ENCODE measurements around the gene JAK3.

The JAK3 gene

DNA sequence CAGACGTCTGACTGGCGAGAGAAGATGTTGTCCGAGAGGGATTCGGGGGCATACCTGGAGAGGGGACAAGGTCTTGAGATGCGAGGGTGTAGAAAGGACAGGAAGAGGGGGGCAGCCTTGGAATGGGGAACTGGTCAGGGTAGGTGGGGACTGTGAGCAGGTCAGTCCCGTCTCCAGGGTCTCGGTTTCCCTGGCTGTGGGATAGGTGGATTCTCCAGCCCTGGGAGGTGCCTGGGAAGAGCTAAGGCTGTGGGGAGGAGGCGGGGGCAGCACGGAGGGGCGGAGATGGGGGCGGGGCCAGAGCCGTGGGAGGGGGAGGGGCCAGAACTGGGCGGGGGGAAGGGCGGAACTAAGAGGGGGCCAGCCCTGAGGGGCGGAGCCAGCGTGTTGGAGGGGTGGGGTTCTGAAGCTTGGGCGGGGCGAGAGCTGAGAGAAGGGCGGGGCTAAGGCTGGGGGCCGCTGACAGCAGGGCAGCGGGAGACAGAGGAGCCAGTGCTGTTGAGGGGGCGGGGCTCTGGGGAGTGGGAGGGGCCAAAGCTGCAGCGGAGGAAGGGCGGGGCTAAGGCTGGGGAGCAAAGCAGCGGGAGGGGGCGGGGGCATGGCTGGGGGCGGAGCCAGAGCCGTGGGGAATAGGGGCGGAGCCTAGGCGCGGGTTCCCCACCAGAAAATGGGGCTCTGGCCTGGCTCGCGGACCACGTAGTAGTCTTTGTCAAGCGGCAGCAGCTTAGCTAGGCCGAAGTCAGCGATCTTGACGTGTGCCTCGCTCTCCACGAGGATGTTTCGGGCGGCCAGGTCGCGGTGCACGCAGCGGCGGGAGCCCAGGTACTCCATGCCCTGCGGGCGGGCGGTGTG, 17.0 kb downstream of the JAK3 start:
- peak; percentile 95 for DNase-seq (ENCODE audit: low read depth in 1 of 2, low spot score in 1 of 2)
- TF ChIP-seq JUND (IDR thresholded peaks at IDR 0.05; ENCODE audit: low read depth) = no peak
- in situ Hi-C loops (cut with HindIII; ENCODE audit: low pct_unique_long_range_greater_than_20kb, low sequenced_read_pairs) = no loop called here

DNA sequence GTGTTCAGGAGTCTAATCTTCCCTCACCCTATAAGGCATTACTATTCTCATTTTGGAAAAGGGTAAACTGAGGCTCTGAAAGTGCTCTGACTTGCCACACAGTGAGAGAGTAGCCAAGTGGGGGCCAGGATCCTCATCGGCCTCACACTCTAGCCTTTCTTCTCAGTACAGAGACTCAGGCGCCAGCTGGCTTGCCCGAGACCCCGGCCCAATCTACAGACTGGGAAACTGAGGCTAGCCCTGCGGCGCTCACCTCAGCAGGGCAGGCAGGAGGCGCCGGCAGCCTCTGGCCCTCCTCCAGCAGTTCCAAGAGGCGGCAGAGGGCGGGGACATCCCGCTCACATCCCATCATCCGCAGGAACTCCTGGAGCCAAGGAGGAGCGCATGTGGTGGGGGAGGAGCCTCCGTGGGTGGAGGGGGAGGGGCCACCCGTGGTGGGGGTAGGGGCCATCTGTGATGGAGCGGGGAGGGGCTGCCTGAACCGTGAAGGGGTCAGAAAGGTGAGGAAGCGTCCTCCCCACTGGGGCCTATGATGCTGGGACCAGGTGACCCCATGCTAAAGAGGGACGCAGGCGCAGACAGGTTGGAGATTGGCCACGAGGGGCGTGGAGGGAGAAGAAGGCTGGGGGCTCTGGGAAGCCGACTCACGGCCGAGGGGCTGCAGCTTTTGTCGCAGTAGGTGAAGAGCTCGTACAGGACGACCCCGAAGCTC, 17.8 kb downstream of the JAK3 start:
- peak; percentile 77 to 90 for DNase-seq (ENCODE audit: low read depth in 1 of 2, low spot score in 1 of 2)
- in situ Hi-C loops (cut with HindIII; ENCODE audit: low pct_unique_long_range_greater_than_20kb, low sequenced_read_pairs) = no loop called here
- TF ChIP-seq JUND (IDR thresholded peaks at IDR 0.05; ENCODE audit: low read depth) = no peak

DNA sequence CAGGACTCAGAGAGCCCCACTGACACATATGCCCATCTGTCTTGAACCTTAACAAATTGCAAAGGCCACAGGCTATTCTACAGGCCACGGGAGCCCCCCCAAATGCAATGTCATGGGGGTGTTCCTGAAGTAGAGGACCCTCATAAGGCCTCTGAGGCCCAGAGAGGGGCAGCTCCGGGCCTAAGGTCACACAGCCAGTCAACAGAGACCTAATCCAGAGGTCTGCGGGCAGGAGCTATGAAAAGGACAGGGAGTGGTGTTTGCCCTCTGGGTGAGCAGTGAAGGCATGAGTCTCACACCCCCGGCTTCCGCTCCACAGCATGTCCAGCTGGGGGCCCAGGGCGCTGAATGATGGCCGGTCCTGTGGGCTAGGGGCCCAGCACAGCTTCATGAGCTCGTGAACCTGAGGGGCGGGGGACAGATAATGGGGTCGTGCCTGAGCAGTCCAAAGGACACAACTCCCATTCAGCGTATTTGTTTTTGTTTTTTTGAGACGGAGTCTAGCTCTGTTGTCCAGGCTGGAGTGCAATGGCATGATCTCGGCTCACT, 21.2 kb downstream of the JAK3 start:
- no peak for DNase-seq (ENCODE audit: low read depth in 1 of 2, low spot score in 1 of 2)
- TF ChIP-seq JUND (IDR thresholded peaks at IDR 0.05; ENCODE audit: low read depth) = no peak
- in situ Hi-C loops (cut with HindIII; ENCODE audit: low pct_unique_long_range_greater_than_20kb, low sequenced_read_pairs) = no loop called here

DNA sequence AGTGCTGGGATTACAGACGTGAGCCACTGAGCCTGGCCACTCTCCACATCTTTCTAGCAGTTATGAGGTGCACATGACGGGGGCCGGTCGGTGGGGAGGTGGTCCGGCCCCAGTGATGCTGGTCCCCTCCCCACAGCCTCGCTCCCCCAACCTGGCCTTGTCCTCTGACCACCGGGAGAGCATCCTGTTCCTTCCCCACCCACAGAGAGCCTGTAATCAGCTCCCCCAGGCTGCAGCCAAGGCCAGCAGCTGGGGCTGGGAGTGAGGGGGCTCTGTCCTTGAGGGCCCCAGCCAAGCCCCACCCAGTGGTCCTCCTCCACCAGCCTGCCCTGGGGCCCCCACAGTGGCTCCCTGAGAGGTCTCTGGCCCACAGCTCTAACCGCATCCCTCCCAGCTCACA, 23.4 kb downstream of the JAK3 start:
- TF ChIP-seq JUND (IDR thresholded peaks at IDR 0.05; ENCODE audit: low read depth) = no peak
- in situ Hi-C loops (cut with HindIII; ENCODE audit: low pct_unique_long_range_greater_than_20kb, low sequenced_read_pairs) = no loop called here
- DNase-seq (ENCODE audit: low read depth in 1 of 2, low spot score in 1 of 2) = no peak

DNA sequence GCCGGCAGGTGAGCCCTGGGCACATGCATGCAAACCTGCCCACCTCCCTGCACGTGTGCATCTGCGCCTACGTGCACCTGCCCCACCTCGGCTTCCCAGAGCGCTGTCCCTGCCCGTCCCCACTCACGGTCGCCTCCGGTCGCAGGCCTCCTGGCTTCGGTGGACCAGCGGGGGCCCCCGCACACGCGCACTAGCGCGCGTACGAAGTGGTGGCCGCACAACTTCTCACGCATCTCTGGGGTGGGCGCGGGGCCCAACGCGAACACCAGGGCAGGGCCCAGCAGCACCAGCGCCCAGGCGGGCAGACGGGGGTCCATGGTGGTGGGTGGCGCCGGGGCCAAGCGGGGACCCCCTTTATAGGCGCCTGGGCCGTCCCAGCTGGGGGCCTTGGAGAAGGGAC, 26.6 kb downstream of the JAK3 start, which contains the start of gene INSL3:
Gene INSL3 (minus strand): TSS at position 330 of the 400 bp plus-strand sequence. CDS start 13 bp downstream, at position 317.
- DNase-seq (ENCODE audit: low read depth in 1 of 2, low spot score in 1 of 2) = no peak
- no peak for TF ChIP-seq JUND (IDR thresholded peaks at IDR 0.05; ENCODE audit: low read depth)
- in situ Hi-C loops (cut with HindIII; ENCODE audit: low pct_unique_long_range_greater_than_20kb, low sequenced_read_pairs) = no loop called here

DNA sequence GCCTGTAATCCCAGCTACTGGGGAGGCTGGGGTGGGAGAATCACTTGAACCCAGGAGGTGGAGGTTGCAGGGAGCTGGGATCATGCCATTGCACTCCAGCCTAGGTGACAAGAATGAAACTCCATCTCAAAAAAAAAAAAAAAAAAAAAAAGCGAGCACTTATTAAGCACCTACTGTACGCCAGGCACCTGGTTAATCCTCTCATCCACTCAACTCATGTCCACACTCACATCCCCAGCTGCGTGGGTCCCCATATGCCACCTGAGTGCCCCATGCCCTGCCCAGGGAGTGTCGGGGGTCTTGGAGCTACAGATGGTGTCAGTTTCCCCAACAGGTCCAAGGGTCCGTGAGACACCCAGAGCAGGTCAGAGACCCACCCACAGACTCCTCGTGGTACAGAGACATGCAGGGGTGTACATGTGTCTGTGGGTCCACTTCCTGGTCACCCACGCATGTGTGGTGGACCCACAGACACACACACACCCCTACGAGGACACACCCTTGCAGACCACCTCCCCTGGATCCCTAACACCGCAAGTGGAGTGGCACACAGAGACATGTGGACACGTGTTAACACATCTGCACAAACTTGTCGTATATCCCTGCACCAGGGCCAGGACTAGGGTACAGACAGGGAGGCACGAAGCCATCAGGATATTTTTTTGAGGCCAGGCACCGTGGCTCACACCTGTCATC, 30.0 kb downstream of the JAK3 start:
- DNase-seq (ENCODE audit: low read depth in 1 of 2, low spot score in 1 of 2) = no peak
- no peak for TF ChIP-seq JUND (IDR thresholded peaks at IDR 0.05; ENCODE audit: low read depth)
- in situ Hi-C loops (cut with HindIII; ENCODE audit: low pct_unique_long_range_greater_than_20kb, low sequenced_read_pairs) = no loop called here

DNA sequence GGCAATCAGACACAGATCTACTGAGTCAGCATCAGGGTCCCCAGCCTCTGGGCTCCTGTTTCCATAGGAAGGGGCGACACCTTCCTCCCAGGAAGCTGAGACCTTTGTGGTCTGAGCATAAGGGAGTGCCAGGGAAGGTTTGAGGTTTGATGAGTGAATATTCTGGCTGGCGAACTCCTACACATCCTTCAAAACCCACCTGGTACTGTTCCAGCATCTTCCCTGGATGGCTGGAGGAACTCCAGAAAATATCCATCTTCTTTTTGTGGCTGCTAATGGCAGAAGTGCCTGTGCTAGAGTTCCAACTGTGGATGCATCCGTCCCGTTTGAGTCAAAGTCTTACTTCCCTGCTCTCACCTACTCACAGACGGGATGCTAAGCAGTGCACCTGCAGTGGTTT, 35.7 kb downstream of the JAK3 start:
- in situ Hi-C loops (cut with HindIII; ENCODE audit: low pct_unique_long_range_greater_than_20kb, low sequenced_read_pairs) = no loop called here
- TF ChIP-seq JUND (IDR thresholded peaks at IDR 0.05; ENCODE audit: low read depth) = no peak

DNA sequence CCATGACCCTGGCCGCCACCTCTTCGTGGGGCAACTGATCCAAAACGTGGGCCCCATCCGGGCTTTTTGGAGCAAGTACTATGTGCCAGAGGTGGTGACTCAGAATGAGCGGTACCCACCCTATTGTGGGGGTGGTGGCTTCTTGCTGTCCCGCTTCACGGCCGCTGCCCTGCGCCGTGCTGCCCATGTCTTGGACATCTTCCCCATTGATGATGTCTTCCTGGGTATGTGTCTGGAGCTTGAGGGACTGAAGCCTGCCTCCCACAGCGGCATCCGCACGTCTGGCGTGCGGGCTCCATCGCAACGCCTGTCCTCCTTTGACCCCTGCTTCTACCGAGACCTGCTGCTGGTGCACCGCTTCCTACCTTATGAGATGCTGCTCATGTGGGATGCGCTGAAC, 36.1 kb downstream of the JAK3 start:
- in situ Hi-C loops (cut with HindIII; ENCODE audit: low pct_unique_long_range_greater_than_20kb, low sequenced_read_pairs) = no loop called here
- no peak for TF ChIP-seq JUND (IDR thresholded peaks at IDR 0.05; ENCODE audit: low read depth)
- no peak for DNase-seq (ENCODE audit: low read depth in 1 of 2, low spot score in 1 of 2)

More for the DNA sequence above, 35.7 kb downstream of the JAK3 start:
- no peak for DNase-seq (ENCODE audit: low read depth in 1 of 2, low spot score in 1 of 2)

DNA sequence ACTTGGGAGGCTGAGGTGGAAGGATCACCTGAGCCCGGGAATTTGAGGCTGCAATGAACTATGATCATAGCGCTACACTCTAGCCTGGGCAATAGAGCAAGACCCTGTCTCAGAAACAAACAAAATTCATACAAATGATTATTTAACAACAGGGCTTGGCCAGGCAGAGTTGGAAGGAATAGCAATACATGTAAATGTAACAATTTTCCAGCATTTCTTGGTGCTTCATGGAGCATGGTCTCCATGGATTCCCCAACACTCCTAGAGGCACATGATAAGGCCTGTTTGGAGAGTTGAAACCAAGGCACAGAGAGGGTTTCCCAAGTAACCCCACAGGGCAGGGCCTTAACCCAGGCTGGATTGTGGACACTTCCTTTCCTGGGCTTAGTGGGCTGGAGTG, 36.7 kb downstream of the JAK3 start:
- DNase-seq (ENCODE audit: low read depth in 1 of 2, low spot score in 1 of 2) = no peak
- no peak for TF ChIP-seq JUND (IDR thresholded peaks at IDR 0.05; ENCODE audit: low read depth)
- in situ Hi-C loops (cut with HindIII; ENCODE audit: low pct_unique_long_range_greater_than_20kb, low sequenced_read_pairs) = no loop called here

DNA sequence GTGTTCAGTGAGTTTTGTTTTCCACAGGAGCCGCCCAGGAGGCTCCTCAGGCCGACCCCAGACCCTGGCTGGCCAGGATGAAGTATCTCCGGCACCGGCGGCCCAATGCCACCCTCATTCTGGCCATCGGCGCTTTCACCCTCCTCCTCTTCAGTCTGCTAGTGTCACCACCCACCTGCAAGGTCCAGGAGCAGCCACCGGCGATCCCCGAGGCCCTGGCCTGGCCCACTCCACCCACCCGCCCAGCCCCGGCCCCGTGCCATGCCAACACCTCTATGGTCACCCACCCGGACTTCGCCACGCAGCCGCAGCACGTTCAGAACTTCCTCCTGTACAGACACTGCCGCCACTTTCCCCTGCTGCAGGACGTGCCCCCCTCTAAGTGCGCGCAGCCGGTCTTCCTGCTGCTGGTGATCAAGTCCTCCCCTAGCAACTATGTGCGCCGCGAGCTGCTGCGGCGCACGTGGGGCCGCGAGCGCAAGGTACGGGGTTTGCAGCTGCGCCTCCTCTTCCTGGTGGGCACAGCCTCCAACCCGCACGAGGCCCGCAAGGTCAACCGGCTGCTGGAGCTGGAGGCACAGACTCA, 40.0 kb downstream of the JAK3 start:
- DNase-seq (ENCODE audit: low read depth in 1 of 2, low spot score in 1 of 2) = no peak
- in situ Hi-C loops (cut with HindIII; ENCODE audit: low pct_unique_long_range_greater_than_20kb, low sequenced_read_pairs) = no loop called here

DNA sequence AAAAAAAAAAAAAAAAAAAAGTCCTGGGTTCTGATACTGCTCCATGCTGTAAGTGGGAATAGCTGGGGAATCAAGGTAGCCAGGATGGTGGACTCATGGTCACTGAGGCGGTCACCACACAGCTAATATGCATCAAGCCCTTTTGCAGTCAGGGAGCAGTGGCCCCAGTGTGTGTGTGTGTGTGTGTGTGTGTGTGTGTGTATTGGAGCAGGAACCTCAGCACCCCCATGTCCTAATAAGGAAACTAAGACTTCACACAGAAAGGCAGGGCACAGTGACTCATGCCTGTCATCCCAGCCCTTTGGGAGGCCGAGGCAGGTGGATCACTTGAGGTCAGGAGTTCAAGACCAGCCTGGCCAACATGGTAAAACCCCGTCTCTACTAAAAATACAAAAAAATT, 40.8 kb downstream of the JAK3 start:
- TF ChIP-seq JUND (IDR thresholded peaks at IDR 0.05; ENCODE audit: low read depth) = no peak
- DNase-seq (ENCODE audit: low read depth in 1 of 2, low spot score in 1 of 2) = no peak

More for the DNA sequence above, 40.0 kb downstream of the JAK3 start:
- TF ChIP-seq JUND (IDR thresholded peaks at IDR 0.05; ENCODE audit: low read depth) = no peak

DNA sequence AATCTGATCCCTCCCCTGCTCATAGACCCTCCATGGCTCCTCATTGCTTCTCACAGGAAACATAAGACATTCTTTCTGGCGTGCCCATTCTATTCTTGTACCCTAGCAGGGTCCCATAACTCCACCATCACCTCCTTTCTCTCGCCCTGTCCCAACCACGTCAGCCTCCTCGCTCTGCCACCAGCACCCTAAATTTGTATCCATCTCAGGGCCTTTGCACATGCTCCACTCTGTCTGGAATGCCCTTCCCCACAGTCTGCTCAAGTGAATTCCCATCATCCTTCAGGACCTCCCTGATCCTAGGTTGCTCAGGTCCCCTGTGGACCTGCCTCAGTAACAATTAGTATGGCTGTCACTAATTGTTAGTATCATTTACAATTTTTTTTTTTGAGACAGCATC, 42.4 kb downstream of the JAK3 start:
- no peak for DNase-seq (ENCODE audit: low read depth in 1 of 2, low spot score in 1 of 2)
- in situ Hi-C loops (cut with HindIII; ENCODE audit: low pct_unique_long_range_greater_than_20kb, low sequenced_read_pairs) = no loop called here
- TF ChIP-seq JUND (IDR thresholded peaks at IDR 0.05; ENCODE audit: low read depth) = no peak

More for the DNA sequence above, 40.8 kb downstream of the JAK3 start:
- in situ Hi-C loops (cut with HindIII; ENCODE audit: low pct_unique_long_range_greater_than_20kb, low sequenced_read_pairs) = no loop called here

Data from T47D (cell line).